GM21381 (cell line): ENCODE measurements around the gene APOA4.

Experiments
- ATAC-seq: cut with Tn5 transposase; IDR thresholded peaks from one replicate; pipeline ENCODE4 v1.9.1; 2021; ENCODE audit warnings: mild to moderate bottlenecking, moderate library complexity; ENCODE audit not compliant: unreplicated experiment

The APOA4 gene

GRCh38 chr11:116831790-116832349, 8.8 kb upstream of the APOA4 start:
- no peak for ATAC-seq

DNA sequence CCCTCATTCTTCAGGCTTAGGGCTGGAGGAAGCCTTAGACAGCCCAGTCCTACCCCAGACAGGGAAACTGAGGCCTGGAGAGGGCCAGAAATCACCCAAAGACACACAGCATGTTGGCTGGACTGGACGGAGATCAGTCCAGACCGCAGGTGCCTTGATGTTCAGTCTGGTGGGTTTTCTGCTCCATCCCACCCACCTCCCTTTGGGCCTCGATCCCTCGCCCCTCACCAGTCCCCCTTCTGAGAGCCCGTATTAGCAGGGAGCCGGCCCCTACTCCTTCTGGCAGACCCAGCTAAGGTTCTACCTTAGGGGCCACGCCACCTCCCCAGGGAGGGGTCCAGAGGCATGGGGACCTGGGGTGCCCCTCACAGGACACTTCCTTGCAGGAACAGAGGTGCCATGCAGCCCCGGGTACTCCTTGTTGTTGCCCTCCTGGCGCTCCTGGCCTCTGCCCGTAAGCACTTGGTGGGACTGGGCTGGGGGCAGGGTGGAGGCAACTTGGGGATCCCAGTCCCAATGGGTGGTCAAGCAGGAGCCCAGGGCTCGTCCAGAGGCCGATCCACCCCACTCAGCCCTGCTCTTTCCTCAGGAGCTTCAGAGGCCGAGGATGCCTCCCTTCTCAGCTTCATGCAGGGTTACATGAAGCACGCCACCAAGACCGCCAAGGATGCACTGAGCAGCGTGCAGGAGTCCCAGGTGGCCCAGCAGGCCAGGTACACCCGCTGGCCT, 7.2 kb upstream of the APOA4 start:
- ATAC-seq: no peak

DNA sequence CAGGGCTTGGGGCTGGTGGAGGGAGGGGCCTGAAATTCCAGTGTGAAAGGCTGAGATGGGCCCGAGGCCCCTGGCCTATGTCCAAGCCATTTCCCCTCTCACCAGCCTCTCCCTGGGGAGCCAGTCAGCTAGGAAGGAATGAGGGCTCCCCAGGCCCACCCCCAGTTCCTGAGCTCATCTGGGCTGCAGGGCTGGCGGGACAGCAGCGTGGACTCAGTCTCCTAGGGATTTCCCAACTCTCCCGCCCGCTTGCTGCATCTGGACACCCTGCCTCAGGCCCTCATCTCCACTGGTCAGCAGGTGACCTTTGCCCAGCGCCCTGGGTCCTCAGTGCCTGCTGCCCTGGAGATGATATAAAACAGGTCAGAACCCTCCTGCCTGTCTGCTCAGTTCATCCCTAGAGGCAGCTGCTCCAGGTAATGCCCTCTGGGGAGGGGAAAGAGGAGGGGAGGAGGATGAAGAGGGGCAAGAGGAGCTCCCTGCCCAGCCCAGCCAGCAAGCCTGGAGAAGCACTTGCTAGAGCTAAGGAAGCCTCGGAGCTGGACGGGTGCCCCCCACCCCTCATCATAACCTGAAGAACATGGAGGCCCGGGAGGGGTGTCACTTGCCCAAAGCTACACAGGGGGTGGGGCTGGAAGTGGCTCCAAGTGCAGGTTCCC, 6.5 kb upstream of the APOA4 start, which contains the start of gene APOC3:
APOC3 (plus strand) TSS at position 383 of the 659 bp plus-strand sequence. CDS start 676 bp downstream, outside the sequence.
- no peak for ATAC-seq

DNA sequence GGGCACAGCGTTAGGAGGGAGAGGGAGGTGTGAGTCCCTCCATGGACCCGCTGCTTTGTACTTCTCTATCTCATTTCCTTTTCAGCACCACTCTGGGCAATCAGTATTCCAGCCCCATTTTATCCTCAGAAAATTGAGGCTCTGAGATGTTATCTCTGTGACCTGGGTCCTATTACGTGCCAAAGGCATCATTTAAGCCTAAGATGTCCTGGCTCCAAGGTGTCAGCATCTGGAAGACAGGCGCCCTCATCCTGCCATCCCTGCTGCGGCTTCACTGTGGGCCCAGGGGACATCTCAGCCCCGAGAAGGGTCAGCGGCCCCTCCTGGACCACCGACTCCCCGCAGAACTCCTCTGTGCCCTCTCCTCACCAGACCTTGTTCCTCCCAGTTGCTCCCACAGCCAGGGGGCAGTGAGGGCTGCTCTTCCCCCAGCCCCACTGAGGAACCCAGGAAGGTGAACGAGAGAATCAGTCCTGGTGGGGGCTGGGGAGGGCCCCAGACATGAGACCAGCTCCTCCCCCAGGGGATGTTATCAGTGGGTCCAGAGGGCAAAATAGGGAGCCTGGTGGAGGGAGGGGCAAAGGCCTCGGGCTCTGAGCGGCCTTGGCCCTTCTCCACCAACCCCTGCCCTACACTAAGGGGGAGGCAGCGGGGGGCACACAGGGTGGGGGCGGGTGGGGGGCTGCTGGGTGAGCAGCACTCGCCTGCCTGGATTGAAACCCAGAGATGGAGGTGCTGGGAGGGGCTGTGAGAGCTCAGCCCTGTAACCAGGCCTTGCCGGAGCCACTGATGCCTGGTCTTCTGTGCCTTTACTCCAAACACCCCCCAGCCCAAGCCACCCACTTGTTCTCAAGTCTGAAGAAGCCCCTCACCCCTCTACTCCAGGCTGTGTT, 5.8 kb upstream of the APOA4 start:
- no peak for ATAC-seq

DNA sequence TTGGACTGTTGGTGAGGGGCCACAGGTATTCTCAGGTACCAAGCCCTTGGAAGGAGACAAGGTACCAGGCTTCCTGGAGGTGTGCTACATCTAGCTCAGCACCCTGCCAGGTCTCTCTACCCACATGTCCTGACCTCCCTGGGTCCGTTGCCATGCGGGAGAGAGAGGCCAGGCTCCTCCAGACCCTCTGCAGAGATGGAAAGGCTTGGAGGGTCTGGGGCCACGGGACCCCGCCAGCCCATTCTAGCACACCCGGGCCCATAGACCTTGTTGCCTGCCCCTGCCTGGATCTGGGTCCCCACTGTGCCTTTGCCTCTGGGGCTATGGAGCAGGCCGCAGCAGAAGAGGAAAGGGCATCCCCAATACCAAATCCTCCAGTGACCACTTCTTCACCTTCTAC, 4.4 kb upstream of the APOA4 start:
- ATAC-seq: no peak

DNA sequence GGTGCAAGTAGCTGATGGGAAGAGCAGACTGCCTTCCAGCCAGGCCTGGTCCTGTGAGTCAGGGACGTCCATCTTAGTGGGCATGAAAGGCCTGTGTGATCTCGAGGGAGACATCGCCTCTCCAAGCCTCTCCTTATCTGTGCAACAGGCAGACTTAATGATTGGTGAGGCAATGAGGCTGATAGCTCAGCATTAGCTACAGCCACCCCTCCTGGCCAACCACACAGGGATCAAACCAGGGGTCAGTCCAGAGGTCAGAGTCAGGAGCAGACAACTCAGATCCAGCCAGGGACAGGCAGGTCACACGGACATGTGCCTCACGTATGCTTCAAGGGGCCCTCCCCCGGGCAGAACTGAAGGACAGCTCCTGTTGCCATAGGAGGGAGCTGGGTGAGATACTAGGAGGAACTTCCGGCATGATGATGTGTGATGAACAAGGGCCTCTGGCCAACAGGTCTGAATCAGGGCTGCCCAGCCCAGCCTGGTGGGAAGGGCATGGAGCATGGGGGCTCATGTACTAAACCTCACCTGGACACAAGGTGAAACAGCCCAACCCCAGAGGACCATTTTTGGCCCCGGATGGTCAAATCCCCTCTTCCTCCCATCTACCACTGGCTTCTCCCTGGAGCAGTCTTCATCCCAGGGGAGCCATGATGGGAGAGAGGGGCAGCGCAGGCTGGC, 3.8 kb upstream of the APOA4 start:
- ATAC-seq: no peak

DNA sequence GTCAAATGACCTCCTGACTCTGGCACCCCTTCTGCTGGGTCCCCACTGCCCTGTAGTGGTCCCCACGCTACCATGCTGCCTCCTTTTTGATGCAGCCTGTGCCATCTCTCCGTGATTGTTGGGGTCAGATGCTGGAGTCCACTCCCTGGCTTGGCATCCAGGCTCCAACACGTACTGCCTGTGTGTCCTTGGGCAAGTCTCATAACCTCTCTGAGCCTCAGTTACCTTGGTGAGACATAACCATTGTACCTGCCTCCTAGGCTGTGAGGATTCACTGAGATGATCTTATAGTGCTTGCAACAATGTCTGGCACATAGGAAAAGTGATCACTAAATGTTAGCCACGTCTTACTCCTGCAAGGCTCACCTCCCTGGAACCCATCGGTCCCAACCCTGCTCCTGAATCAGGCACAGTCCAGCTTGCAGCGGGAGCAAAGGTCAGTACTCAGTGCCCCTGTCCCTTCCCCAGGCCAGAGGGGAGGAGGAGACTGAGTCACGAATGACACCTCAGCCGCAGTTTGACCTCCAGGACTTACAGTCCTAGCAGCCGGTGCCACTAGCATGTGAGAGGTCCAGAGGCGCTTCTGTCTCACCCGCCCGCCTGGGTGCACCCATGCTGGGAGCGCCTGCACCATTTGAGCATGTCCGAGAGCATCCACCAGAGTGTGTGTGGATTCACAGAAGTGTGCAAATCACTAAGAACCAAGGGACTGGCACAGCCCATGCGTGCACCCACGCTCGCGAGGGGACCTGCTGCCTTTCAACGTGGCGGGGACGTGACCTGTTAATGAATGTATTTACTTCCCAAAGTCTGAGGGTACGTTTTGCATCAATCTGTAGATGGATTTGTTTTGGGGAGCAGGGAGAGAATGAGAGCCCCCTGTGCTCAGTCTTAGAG, 3.0 kb upstream of the APOA4 start:
- no peak for ATAC-seq

GRCh38 chr11:116825434-116825833, 2.3 kb upstream of the APOA4 start:
- ATAC-seq: no peak

DNA sequence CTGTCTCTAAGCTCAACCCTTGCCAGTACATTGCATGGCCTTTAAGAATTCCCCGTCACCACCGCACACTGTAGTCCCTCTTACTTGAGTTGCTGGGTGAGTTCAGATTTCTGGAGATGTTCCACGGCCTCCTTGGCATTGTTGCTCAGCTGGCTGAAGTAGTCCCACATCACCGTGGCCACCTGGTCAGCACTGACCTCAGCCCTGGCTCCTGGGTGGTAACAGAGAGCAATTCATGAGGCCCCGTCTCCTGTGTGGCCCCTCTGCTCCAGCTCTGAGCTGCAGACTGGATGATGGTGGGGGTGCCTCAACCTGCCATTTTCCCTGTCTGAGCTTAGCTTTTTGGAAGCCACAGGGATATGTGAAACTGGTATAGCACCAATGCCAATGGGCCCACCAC, 529 bp downstream of the APOA4 start:
- ATAC-seq: no peak

GRCh38 chr11:116821050-116821918, 1.8 kb downstream of the APOA4 start:
- no peak for ATAC-seq

DNA sequence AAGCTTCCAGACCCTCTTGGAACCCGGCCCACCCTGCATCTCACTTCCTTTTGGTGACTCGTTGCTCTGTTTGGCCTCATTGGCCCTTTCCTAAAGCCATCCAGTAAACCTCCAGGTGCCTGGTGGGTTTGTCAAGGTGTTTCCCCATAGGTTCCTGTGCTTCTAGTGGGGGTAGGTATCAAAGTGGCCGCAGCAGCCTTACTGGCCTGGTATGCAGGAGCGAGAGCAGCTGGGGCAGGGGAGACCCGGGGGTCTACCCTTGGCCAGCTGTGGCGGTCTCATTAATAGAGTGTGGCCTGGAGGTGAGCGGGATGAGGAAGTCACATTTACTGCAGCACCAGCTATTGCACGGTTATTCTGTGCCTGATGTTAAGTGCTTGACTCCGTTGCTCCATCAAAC, 4.1 kb downstream of the APOA4 start:
- no peak for ATAC-seq

GRCh38 chr11:116814502-116814901, 8.6 kb downstream of the APOA4 start:
- ATAC-seq: no peak

GRCh38 chr11:116813781-116814471, 9.2 kb downstream of the APOA4 start:
- no peak for ATAC-seq

DNA sequence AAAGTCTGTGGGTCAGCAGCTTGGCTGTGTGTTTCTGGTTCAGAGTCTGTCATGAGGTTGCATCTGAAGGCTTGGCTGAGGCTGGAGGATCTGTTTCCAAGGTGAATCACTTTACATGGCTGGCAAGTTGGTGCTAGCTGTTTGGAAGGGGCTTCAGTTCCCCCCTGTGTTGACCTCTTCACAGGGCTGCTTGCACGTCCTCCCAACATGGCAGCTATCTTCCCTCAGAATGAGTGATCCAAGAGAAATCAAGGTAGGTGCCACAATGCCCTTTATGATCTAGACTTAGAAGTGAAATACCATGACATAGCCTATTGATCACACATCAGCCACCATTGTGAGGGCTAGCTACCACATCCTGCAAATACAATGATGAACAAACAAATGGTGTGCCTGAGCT, 9.9 kb downstream of the APOA4 start:
- no peak for ATAC-seq

GRCh38 chr11:116812109-116812508, 11.0 kb downstream of the APOA4 start:
- ATAC-seq: no peak

DNA sequence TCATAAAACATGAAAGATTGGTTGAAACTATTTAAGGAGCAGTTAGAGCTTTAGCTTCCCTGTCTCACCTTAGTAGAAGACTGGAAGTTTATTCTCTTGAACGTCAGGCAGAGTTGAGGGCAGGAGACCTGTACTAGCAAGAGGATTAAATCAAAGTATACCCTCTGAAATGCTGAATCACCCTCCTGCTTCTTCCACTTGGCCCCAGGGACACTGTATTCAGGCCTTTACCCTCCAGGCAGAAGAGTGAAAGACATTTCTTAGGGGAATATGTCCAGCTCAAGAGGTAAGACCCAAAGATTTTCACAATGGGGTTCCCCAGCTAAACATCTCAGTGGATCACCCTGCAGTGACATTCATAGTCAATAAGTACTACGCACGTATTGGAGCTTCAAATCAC, 11.9 kb downstream of the APOA4 start:
- ATAC-seq: no peak

DNA sequence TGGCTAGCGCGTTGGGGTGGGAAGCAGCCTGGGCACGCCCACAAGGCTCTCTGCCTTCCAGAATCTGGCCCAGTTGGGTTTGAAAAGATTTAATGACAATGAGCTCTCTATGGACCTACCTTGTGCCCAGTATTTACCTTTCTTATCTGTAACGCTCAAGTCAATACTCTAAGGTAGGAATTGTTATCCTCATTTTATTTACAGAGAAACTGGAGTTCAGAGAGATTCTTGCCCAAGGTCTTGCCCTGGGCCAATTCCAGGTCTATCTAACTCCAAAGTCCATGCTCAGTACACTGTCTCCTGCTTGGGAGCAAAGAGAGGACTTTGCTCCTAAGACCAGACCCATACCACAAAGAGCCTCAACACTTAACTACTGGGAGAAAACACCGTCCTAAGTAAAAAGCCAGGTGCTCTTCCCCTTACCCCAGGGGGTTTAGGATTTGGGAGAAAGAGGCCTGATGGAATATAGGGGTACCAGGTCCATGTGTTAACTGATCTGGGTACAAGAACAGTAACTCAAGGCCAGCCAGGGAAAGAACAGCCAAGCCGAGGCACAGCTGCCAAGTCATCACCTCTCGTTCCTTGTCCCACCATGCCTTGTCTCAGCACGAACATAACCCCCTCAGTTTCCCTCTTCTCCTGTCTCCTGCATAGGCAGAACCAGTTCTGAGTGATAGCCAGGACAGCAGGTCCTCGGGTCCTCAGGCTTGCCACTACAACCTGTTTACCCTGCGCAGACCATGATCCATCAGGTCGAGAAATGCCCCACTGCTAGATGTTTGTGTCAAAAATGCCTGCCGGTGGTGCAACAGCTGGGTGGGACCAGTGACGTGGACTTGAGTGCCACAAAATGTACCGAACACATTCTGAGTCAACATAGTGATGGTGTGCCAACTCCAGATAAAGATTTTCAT, 14.6 kb downstream of the APOA4 start:
- ATAC-seq: no peak
